ENCODE data around the gene FGF19. TPM values are rescaled to one million over a fixed set of nuclear protein-coding genes. Genes with fewer than 3 reads are reported as not detected.

Gene FGF19
- total and polyA plus RNA-seq, 8 donors, result 0.06 to 0.08 TPM; not detected in 6

DNA sequence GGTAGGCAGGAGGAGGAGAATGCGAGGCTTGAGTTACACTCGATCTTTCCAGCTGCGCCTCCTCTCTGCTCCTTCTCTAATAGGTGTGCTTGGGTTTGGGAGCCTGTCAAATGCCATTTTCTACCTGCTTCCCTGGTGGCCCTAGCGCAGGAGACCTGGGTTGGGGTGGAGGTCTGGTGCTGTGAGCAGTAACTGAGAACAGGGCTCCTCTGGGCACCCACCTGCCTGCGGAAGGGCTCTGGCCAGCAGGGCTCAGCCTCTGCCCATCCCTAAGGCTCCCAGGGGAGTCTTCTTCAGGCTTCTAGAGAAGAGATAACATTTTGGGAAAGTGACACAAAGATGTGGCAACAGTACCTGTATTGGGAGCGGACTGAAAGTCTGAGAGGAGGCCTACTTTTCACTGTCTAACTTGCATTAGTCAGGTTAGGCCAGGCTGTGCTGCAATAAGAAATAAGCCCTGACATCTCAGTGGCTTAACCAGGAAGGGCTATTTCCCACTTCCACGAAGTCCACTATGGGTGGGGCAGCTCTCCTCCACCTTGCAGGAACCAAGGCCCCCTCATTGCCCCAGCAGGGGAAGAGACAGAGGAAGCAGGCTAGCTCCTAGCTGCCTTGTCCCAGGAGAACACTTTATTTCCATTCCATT is 21.0 kb downstream of the FGF19 start:
- no peak for ATAC-seq
- Histone ChIP-seq H3K4me1 (peaks cover 0 to 7% of the 10 kb centered on the region in 2 donors), H3K4me3 (no peak overlapping the region), H3K9me3 (no peaks in the 10 kb centered on the region), H3K27ac (no peak overlapping the region), H3K27me3 (peaks cover 4 to 32% of the 10 kb centered on the region in 2 donors), H3K36me3 (no peaks in the 10 kb centered on the region)
- no peak for DNase-seq
- TF ChIP-seq, protein P1, sequence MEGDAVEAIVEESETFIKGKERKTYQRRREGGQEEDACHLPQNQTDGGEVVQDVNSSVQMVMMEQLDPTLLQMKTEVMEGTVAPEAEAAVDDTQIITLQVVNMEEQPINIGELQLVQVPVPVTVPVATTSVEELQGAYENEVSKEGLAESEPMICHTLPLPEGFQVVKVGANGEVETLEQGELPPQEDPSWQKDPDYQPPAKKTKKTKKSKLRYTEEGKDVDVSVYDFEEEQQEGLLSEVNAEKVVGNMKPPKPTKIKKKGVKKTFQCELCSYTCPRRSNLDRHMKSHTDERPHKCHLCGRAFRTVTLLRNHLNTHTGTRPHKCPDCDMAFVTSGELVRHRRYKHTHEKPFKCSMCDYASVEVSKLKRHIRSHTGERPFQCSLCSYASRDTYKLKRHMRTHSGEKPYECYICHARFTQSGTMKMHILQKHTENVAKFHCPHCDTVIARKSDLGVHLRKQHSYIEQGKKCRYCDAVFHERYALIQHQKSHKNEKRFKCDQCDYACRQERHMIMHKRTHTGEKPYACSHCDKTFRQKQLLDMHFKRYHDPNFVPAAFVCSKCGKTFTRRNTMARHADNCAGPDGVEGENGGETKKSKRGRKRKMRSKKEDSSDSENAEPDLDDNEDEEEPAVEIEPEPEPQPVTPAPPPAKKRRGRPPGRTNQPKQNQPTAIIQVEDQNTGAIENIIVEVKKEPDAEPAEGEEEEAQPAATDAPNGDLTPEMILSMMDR (IDR thresholded peaks at IDR 0.05), result no peak
- intact Hi-C loops (cut with DNase I), result no loop called here

DNA sequence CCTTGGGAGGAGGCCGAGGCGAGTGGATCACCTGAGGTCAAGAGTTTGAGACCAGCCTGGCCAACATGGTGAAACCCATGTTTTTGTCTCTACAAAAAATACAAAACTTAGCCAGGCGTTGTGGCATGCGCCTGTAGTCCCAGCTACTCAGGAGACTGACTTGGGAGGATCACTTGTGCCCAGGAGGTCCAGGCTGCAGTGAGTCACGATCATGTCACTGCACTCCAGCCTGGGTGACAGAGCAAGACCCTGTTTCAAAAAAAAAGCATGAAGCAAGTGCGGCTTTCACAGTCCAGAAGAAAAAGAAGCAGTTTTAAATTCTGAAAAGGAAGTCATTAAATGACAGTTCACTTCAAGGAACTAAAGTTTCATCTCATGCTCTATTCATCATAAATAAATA is 21.6 kb downstream of the FGF19 start:
- Histone ChIP-seq H3K36me3 (no peaks in the 10 kb centered on the region), H3K27ac (no peak overlapping the region), H3K4me1 (peaks cover 0 to 7% of the 10 kb centered on the region in 2 donors), H3K4me3 (no peak overlapping the region), H3K9me3 (no peaks in the 10 kb centered on the region), H3K27me3 (peaks cover 4 to 27% of the 10 kb centered on the region in 2 donors)
- intact Hi-C loops (cut with DNase I), result no loop called here
- TF ChIP-seq, protein P1 (IDR thresholded peaks at IDR 0.05), result no peak
- ATAC-seq (no peak), DNase-seq (no peak)

DNA sequence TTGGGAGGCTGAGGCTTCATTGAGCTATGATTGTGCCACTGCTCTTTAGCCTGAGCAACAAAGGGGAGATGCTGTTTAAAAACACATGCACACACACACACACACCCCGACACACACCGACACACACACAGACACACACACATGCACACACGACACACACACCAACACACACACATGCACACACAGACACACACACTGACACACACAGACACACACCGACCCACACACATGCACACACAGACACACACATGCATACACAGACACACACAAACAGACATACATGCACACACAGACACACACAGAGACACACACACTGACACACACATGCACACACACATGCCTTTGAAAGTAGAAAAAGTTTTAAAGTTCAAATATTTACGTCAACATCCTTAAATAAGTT is 23.1 kb downstream of the FGF19 start:
- Histone ChIP-seq H3K27me3 (peaks cover 4 to 16% of the 10 kb centered on the region in 2 donors), H3K4me3 (no peak overlapping the region), H3K36me3 (no peaks in the 10 kb centered on the region), H3K4me1 (peaks cover 0 to 4% of the 10 kb centered on the region in 2 donors), H3K9me3 (no peaks in the 10 kb centered on the region), H3K27ac (no peak overlapping the region)
- DNase-seq, result no peak
- intact Hi-C loops (cut with DNase I), result no loop called here
- no peak for ATAC-seq
- TF ChIP-seq, protein P1 (IDR thresholded peaks at IDR 0.05), result no peak

DNA sequence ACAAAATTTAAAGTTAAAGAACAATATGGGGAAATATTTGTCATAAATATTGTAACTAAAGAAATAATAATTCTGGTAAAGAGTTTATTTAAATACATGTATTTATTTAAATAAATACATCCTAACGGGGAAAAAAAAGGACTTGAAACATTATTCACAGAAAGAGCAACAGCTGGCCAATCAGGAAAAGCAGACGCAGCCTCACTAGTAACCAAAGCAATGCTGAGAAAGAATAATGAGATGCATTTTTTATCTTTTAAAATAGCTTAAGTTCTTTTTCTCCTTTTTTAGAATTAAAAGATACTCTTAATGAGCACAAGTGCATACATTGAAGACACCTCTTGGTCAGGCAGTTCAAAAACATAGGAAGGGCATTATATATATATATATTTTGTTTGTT is 26.1 kb downstream of the FGF19 start:
- Histone ChIP-seq H3K36me3 (peaks cover 0 to 6% of the 10 kb centered on the region in 2 donors), H3K9me3 (no peaks in the 10 kb centered on the region), H3K27ac (no peak overlapping the region), H3K4me3 (no peak overlapping the region), H3K27me3 (peaks cover 0 to 5% of the 10 kb centered on the region in 2 donors), H3K4me1 (peaks cover 10 to 26% of the 10 kb centered on the region in 2 donors)
- DNase-seq (no peak), ATAC-seq (no peak)
- intact Hi-C loops (cut with DNase I), result no loop called here
- TF ChIP-seq, protein P1 (IDR thresholded peaks at IDR 0.05), result no peak

DNA sequence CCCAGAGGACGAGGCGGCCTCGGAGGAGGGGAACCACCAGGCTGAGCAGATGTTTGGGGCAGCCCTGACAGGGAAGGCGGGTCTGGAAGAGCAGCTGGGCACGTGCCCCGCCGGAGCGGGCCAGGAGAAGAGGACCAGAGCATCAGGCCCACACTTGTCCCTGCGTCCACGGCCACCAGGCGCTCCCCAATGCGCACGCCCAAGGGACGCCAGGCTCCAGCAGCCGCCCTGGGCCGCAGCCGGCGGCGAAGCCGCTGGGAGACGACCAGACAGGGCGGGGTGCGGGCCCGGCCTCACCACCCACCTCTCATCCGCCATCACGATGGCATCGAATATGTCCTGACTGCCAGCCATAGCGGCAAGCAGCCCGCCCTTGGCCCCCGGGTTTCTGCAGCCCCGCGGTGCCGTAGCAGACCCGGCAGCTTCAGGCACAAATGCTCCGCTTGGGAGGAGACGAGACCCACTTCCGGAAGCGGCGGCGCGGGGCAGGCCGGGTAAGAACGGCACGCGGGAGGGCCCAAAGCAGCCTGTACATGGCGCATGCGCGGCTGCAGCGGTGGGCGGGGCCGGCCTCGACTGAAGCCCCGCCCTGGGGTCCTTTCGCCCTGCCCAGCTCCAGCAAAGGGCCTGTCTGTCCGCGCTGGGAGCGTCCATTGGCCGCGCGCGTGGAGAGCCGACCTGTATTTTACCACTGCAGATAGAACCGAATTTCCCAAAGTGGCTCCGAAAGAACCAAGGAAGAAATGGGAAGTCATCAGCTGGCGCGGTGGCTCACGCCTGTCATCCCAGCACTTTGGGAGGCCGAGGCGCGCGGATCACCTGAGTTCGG is 28.7 kb downstream of the FGF19 start, which contains the start of gene LTO1:
LTO1 (minus strand) TSS at position 468 of the 829 bp plus-strand sequence; CDS start at position 354, 114 bp downstream.
- DNase-seq (peak; percentile 93 to 100 (median 97)), ATAC-seq (peak; percentile 99)
- H3K4me3 ChIP-seq, result peak within 1 kb of the TSS; percentile 88 to 98
- H3K4me1 ChIP-seq, result peaks cover 10 to 29% of the 10 kb centered on the region in 2 donors
- TF ChIP-seq, protein P1 (IDR thresholded peaks at IDR 0.05), result no peak
- H3K36me3 ChIP-seq, result peaks cover 0 to 29% of the 10 kb centered on the region in 2 donors
- peak within 1 kb of the TSS; percentile 76 to 80 for H3K27ac ChIP-seq
- no peaks in the 10 kb centered on the region for H3K9me3 ChIP-seq
- peaks cover 0 to 5% of the 10 kb centered on the region in 2 donors for H3K27me3 ChIP-seq
- intact Hi-C loops (cut with DNase I), result no loop called here

Data from left lung (tissue), 10 donors.